Erythroblast (primary cell): ENCODE results near the gene KLHL15.

Experiments used
- GATA1 ChIP-seq: IDR thresholded peaks from 2 replicates; pipeline ENCODE4 v1.6.1; 2011; ENCODE audit warnings: low read depth, mild to moderate bottlenecking, control low read depth, low read length, moderate library complexity
- POLR2A ChIP-seq: IDR thresholded peaks from 2 replicates; pipeline ENCODE4 v1.6.1; 2011; ENCODE audit warnings: mild to moderate bottlenecking, low read length

- TF ChIP-seq POLR2A (no peak), GATA1 (no peak)
Observed at GRCh38 chrX:24069877-24070276, 42.9 kb upstream of the KLHL15 start.
